Stimulated activated CD8-positive, alpha-beta memory T cell treated with anti-CD3 and anti-CD28 coated beads, Interleukin-15, amount 100 ng/mL, for 4 hours (primary cell): ENCODE data around the gene ZNHIT6.
"Not testable (repeated sequence)": the region's sequence is repeated elsewhere in the genome, so short reads cannot be mapped to it uniquely, and the experiment has no call there.

Source experiments
- DNase-seq, 2 donors: peaks; one replicate each; pipeline ENCODE4 v3.0.0-alpha.2; 2020; ENCODE audit warnings: low read depth in 2 of 2

The ZNHIT6 gene

GRCh38 chr1:85672031-85672660, 36.1 kb downstream of the ZNHIT6 start:
- no peak for DNase-seq

DNA sequence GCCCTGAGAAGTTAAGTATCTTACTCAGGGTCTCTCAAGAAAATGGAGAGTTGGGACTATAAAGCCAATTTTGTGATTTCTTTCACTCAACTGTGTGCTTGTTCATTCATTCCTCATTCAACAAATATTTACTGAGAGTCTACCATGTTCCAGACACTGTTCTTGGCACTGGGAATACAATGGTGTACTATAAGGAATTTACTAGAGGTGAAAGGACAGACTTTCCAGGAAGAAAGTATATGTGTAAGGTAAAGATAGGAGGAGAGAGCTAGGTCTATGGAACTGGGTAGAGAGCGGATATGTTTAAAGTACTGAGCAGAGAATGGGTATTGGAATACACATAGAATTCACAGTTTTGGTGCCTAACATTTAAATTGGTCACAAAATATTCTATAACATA, 42.3 kb downstream of the ZNHIT6 start:
- no peak for DNase-seq

DNA sequence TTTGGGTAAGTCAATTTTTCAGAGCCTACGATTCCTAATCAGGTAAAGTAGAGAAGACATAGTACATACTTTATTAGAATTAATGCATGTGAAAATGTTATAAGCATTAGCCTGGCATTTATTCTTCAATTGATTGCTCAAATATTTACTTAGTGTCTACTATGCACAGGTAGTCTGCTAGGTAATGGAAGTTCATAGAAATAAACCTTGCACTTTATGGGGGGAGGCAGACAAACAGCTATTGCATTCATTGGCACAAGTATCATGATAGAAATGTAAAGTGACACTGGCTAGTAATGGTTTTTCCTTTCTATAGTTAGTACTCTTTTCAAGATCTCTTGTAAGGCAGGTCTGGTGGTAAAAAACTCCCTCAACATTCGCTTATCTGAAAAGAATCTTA, 44.9 kb downstream of the ZNHIT6 start:
- DNase-seq: no peak

- DNase-seq: no peak
Observed at GRCh38 chr1:85661767-85662166, 46.5 kb downstream of the ZNHIT6 start.

- DNase-seq: no peak
Observed at GRCh38 chr1:85660541-85660940, 47.7 kb downstream of the ZNHIT6 start.

DNA sequence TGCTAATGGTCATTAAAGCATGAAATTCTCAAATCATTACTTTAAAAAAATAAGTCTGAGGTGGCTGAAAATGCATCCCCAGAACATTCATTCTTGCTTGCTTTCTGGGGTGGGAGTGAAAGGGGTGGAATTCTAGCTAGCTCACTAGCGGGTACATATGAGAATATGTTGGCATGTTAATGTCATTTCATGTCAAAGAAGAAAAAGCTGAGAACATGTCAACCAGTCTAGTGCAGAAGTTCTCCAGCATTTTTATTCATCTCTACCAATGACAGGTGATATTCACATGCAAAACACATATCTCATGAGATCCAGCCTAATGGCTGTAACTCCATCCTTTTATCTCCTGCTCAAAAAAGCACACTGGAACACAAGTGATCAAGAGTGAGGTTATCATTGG, 49.1 kb downstream of the ZNHIT6 start:
- no peak for DNase-seq

DNA sequence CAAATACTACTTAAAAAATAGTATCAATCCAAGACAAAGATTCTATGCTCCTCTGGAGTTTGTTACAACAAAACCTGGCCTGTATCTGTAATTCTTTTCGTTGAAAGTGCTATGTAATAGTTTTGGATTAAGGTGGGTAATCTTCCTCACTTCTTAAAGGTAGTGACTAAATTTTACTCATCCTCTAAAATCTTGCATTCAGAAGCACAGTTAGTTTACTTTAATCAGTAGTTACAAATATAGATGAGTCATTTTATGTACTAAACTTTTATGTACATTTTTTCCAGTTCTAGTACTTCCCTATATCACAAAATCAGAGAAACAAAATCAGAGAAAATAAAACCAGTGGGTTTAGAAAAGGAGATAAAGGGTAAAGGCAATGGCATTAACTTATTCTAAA, 51.3 kb downstream of the ZNHIT6 start:
- no peak for DNase-seq

- DNase-seq: no peak
Observed at GRCh38 chr1:85656256-85656655, 52.0 kb downstream of the ZNHIT6 start.

DNA sequence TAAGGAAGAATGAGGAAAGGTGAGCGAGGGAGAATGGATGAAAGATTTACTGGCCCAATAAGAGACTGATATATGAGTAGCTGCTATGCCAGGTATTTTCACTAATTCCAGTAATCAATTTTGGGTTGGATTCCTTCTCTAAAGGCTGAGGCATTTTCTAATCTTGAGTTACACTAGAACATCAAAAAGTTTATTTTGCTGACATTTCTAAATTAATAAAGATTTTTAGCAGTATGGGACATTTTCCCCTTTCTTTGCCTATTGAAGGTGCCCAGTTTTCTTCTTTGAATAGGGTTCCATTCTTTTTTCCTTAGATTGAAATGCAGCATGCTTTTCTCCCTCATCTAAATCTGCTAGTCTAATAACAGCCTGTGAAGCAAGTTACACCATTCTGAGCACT, 52.9 kb downstream of the ZNHIT6 start:
- no peak for DNase-seq

GRCh38 chr1:85654066-85654782, 54.0 kb downstream of the ZNHIT6 start:
- no peak for DNase-seq

DNA sequence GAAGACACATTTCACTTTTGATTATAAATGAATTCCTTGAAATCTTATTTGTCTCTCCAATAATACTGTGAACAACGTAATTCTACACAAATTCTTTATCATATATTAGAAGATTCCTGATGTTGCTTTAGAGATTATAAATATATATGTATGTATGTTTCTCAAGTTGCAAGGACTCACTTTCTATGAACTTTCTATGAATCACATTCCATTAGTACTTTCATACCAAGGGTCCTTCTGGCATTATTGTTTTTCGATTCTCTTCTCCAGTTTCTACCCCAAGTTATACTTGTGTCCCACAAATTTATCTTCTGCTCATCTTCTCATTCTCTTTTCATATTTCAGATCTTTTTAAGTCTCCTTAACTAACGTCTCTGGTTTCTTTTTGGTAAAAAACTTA, 55.9 kb downstream of the ZNHIT6 start:
- no peak for DNase-seq

DNA sequence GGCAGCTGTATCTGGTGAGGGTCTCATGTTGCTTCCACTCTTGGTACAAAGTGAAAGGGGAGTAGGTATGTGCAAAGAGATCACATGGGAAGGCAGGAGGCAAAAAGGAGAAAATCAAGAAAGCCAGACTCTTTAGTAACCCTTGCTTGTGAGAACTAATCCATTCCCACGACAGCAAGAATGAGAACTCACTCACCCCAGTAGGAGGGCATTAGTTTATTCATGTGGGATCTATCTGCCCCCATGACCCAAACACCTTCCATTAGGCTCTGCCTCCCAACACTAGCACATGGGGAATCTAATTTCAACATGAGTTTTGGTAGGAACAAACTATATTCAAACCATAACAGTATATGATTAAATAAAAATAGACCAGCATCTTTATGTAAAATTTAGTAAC, 57.6 kb downstream of the ZNHIT6 start:
- DNase-seq: no peak

- no peak for DNase-seq
Observed at GRCh38 chr1:85649591-85649990, 58.6 kb downstream of the ZNHIT6 start.

DNA sequence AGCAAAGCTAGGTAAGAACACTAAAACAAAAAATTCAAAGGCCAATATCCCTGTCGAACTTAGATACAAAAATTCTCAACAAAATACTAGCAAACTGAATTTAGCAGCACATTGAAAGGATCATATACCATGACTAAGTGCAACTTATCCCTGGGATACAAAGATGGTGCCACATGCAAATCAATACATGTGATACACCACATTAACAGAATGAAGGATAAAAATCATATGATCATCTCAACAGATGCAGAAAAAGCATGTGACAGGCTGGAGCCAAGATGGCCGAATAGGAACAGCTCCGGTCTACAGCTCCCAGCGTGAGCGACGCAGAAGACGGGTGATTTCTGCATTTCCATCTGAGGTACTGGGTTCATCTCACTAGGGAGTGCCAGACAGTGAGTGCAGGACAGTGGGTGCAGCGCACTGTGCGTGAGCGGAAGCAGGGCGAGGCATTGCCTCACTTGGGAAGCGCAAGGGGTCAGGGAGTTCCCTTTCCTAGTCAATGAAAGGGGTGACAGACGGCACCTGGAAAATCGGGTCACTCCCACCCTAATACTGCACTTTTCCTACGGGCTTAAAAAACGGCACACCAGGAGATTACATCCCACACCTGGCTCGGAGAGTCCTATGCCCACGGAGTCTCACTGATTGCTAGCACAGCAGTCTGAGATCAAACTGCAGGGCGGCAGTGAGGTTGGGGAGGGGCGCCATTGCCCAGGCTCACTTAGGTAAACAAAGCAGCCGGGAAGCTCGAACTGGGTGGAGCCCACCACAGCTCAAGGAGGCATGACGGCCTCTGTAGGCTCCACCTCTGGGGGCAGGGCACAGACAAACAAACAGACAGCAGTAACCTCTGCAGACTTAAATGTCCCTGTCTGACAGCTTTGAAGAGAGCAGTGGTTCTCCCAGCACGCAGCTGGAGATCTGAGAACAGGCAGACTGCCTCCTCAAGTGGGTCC, 66.4 kb downstream of the ZNHIT6 start:
- DNase-seq: not testable (repeated sequence)

DNA sequence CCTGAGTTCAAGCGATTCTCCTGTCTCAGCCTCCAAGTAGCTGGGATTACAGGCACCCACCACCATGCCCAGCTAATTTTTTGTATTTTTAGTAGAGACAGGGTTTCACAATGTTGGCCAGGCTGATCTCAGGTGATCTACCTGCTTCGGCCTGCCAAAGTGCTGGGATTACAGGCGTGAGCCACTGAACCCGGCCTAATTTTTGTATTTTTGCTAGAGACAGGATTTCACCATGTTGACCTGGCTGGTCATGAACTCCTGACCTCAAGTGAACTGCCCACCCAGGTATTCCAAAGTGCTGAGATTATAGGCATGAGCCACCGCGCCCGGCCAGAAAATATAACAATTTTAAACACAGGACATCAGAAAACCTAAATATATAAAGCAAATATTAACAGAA, 68.3 kb downstream of the ZNHIT6 start:
- not testable (repeated sequence) for DNase-seq

GRCh38 chr1:85638412-85638811, 69.8 kb downstream of the ZNHIT6 start:
- no peak for DNase-seq

GRCh38 chr1:85630493-85630892, 77.7 kb downstream of the ZNHIT6 start:
- no peak for DNase-seq

DNA sequence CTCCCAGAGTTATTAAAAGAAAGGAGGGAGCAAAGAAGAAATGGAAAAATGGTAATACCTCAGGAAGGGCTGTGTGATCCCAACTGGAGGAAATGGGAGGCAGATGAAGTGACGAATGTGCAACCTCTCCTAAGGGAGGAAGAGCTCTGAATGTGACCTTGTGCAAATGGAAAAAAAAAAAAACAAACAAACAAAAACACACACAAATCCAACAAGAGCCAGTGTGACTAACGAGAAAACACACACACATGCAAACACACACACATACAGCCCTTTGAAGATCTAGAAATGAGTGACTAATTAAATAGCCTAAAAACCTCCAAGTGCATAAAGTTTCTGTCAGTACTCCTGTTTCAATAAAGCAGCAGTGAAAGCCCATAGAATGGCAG, 78.7 kb downstream of the ZNHIT6 start:
- no peak for DNase-seq

DNA sequence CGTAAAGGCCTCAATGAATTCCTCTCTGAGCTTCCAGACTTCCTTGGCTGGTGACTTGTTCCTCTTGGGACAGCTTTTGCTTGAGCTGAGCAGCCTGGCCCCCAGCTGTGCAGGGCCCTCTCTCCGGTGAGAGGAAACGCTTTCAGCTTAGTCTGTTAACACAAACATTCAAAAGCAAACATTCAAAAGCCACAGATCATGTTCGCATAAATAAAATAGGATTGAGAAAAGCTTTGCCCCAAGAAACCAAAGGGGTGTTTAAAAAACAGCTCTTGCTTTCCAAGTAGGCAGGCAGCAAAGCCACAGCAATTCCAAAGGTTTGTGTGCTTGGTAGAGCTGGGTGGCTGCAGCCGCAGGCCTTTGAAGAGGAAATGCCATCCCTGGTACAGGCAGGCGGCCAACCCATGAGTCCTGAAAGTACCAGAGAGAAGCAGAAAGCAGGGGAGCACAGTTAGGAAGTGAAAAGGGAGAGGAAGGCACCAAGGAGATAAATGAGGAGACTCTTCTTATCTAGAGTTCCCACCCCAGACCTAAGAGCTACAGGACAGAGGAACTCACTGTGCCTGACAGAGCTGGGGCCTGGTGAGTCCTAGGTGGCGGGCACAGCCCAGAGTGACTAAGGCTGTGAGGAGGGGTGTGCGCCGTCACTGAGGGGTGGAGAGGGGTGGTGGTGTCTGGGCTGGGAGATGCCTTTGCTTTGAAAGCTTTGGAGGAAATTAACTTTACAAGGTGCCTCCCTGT, 79.3 kb downstream of the ZNHIT6 start:
- DNase-seq: no peak

DNA sequence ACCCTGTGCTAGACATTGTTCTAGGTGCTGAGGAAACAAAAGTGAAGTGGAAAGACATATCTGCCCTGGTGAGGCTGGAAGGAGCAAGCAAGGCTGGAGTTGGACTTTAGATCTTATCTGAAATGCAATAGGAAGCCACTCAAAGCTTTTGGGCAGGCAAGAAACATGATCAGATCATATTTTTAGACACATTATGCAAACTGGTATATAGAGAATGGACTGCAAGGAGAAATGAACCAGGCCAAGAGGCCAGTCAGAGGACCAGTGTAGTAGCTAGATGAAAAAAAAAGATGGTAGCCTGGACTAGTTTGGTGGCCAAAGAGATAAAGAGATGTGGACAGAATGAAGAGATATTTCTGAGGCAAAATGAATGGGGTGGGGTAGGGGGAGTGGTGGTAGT, 81.4 kb downstream of the ZNHIT6 start:
- DNase-seq: no peak

DNA sequence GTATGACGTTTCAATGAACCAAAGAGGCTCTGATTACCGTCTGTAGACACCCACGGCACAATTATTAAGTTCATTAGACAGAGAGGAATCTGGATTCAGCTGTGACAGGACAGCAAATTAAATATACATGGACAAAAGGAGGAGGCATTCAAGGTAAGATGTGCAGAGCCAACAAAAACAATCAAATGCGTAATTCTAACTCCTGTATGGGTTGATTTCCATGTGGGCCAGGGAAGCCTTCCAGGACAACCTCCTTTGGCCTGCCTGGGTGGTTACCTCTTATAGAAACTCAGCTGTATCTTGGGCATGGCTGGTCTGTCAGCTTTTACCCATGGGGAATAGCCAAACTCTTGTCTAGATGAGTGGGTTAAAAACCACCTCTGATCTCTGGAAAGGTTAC, 83.9 kb downstream of the ZNHIT6 start:
- DNase-seq: no peak

- DNase-seq: no peak
Observed at GRCh38 chr1:85623061-85623471, 85.2 kb downstream of the ZNHIT6 start.
